DND-41 (cell line): Measurements from ENCODE around the gene CCDC82.

ENCODE experiments used
- ATAC-seq: fragments of 200-7000 bp; cut with Tn5 transposase; 3 replicates; pipeline ENCODE4 v1.9.1; 2021; ENCODE audit warnings: low read depth; ENCODE audit not compliant: insufficient read depth
- DNase-seq: peaks from one replicate; pipeline ENCODE4 v3.0.0-alpha.2; 2020
- H2AFZ ChIP-seq: 2 replicates; pipeline ENCODE4 v1.6.0; 2012; ENCODE audit warnings: low read depth, low read length
- H3K27ac ChIP-seq: 2 replicates; pipeline ENCODE4 v1.5.1; 2012; ENCODE audit warnings: low read length, inconsistent platforms
- H3K27me3 ChIP-seq: fragments of 200-600 bp; sonication (generic); 2 replicates; pipeline ENCODE4 v1.6.0; 2012; ENCODE audit warnings: low read length, mild to moderate bottlenecking, inconsistent platforms; ENCODE audit not compliant: insufficient read depth, poor library complexity
- H3K36me3 ChIP-seq: 2 replicates; pipeline ENCODE4 v1.5.1; 2012; ENCODE audit warnings: low read length, inconsistent platforms; ENCODE audit not compliant: insufficient read depth
- H3K4me1 ChIP-seq: 2 replicates; pipeline ENCODE4 v1.5.1; 2012; ENCODE audit warnings: mild to moderate bottlenecking, low read length; ENCODE audit not compliant: insufficient read depth
- H3K4me2 ChIP-seq: 2 replicates; pipeline ENCODE4 v1.6.0; 2012; ENCODE audit warnings: mild to moderate bottlenecking, moderate library complexity, low read length, inconsistent platforms; ENCODE audit not compliant: insufficient read depth
- H3K4me3 ChIP-seq, 2 experiments: fragments of 200-600 bp in 1 of 2; shearing (Covaris generic) in 1 of 2; 2 replicates each; pipeline ENCODE4 v1.5.1; 2012 to 2016; ENCODE audit warnings: inconsistent platforms in 2 of 2, low read length in 2 of 2, mild to moderate bottlenecking in 2 of 2, low read depth in 1 of 2, moderate library complexity in 1 of 2
- H3K79me2 ChIP-seq: 2 replicates; pipeline ENCODE4 v1.6.0; 2012; ENCODE audit warnings: low read length, inconsistent platforms; ENCODE audit not compliant: insufficient read depth
- H3K9ac ChIP-seq: 2 replicates; pipeline ENCODE4 v1.6.0; 2012; ENCODE audit warnings: low read depth, mild to moderate bottlenecking, inconsistent platforms, low read length, moderate library complexity
- H3K9me3 ChIP-seq: 2 replicates; pipeline ENCODE4 v1.5.1; 2012; ENCODE audit warnings: low read length, moderate library complexity, mild to moderate bottlenecking, inconsistent platforms; ENCODE audit not compliant: insufficient read depth, severe bottlenecking
- H4K20me1 ChIP-seq: 2 replicates; pipeline ENCODE4 v1.6.0; 2012; ENCODE audit warnings: low read length; ENCODE audit not compliant: insufficient read depth
- EZH2 ChIP-seq: IDR thresholded peaks from 3 replicates; pipeline ENCODE4 v1.6.1; 2012; ENCODE audit warnings: borderline replicate concordance, low read depth, mild to moderate bottlenecking, moderate library complexity, low read length, inconsistent platforms; ENCODE audit not compliant: severe bottlenecking
- TF ChIP-seq, protein P1 (sequence below): IDR thresholded peaks from 2 replicates; pipeline ENCODE4 v1.5.1; 2012; ENCODE audit warnings: borderline replicate concordance, low read length, moderate library complexity, mild to moderate bottlenecking; ENCODE audit not compliant: poor library complexity, severe bottlenecking; ENCODE audit errors: extremely low read depth

Gene CCDC82

DNA sequence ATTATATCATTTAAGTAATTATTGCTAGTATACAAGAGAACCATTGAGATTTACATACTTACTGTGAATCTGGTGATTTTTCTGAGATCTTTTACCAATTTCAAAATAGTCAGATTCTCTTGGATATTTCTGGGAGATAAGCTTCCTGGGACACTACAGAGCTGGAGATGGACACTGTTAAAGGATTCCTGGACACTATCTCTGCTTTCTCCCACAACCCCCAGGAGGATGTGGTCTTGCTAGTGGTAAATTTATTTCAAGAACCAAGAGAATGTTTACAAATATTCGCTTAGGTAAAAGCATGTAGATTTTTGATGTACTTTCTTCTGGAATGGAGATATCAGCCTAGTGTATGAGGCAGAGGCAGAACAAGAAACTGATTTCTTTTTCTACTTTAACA, 12.9 kb downstream of the CCDC82 start:
- no peak overlapping the region for H3K4me2 ChIP-seq
- ATAC-seq, result no peak
- no peaks in the 10 kb centered on the region for H3K4me1 ChIP-seq
- TF ChIP-seq EZH2, result no peak
- TF ChIP-seq, protein P1, sequence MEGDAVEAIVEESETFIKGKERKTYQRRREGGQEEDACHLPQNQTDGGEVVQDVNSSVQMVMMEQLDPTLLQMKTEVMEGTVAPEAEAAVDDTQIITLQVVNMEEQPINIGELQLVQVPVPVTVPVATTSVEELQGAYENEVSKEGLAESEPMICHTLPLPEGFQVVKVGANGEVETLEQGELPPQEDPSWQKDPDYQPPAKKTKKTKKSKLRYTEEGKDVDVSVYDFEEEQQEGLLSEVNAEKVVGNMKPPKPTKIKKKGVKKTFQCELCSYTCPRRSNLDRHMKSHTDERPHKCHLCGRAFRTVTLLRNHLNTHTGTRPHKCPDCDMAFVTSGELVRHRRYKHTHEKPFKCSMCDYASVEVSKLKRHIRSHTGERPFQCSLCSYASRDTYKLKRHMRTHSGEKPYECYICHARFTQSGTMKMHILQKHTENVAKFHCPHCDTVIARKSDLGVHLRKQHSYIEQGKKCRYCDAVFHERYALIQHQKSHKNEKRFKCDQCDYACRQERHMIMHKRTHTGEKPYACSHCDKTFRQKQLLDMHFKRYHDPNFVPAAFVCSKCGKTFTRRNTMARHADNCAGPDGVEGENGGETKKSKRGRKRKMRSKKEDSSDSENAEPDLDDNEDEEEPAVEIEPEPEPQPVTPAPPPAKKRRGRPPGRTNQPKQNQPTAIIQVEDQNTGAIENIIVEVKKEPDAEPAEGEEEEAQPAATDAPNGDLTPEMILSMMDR, result no peak
- H3K36me3 ChIP-seq, result peaks cover 36% of the 10 kb centered on the region; the same call in 1 of the 2 replicates
- no peak for DNase-seq
- H3K4me3 ChIP-seq, result no peak overlapping the region
- no peaks in the 10 kb centered on the region for H4K20me1 ChIP-seq
- H2AFZ ChIP-seq, result no peak overlapping the region
- H3K27ac ChIP-seq, result no peak overlapping the region
- no peaks in the 10 kb centered on the region for H3K79me2 ChIP-seq
- H3K9ac ChIP-seq, result no peak overlapping the region
- no peaks in the 10 kb centered on the region for H3K27me3 ChIP-seq
- no peaks in the 10 kb centered on the region for H3K9me3 ChIP-seq

DNA sequence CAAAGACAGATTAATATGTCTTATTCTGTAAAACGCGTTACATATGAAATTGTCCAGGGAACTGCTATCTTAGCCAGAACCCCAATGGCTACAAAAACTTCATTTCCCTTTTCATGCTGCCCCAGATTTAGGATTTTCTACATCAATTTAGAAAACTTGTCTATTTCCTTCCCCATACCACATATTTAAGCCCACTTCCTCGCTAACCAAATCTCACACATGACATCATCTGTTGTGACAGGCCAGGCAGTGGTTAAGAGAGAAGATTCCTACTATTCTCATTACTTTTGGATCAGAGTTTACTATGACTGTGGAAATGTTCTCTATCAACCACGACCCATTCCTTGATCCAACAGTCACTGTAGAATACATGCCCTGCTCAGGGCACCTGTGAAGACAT, 15.9 kb downstream of the CCDC82 start:
- ATAC-seq (no peak), DNase-seq (no peak)
- Histone ChIP-seq H3K36me3 (peaks cover 42% of the 10 kb centered on the region), H2AFZ (no peak overlapping the region), H4K20me1 (no peaks in the 10 kb centered on the region), H3K9ac (no peak overlapping the region), H3K4me3 (no peak overlapping the region), H3K4me2 (no peak overlapping the region), H3K27me3 (no peaks in the 10 kb centered on the region), H3K27ac (no peak overlapping the region), H3K4me1 (no peaks in the 10 kb centered on the region), H3K79me2 (no peaks in the 10 kb centered on the region), H3K9me3 (no peaks in the 10 kb centered on the region)
- TF ChIP-seq, protein P1, result no peak

DNA sequence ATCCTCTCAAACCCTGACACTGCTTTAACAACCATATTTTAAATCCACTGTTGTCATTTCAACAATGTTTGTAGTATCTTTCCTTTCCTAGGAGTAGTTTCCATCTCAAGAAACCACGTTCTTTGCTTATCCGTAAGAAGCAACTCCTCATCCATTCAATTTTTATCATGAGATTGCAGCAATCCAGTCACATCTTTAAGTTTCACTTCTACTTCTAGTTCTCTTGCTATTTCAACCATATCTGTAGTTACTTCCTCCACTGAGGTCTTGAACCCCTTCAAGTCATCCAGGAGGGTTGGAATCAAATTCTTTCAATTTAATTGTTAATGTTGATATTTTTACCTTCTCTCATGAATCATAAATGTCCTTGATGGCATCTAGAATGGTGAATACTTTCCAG, 22.4 kb downstream of the CCDC82 start:
- no peak for DNase-seq
- H3K79me2 ChIP-seq, result no peaks in the 10 kb centered on the region
- H3K9ac ChIP-seq, result no peak overlapping the region
- no peaks in the 10 kb centered on the region for H4K20me1 ChIP-seq
- no peak overlapping the region for H3K4me2 ChIP-seq
- H2AFZ ChIP-seq, result no peak overlapping the region
- no peaks in the 10 kb centered on the region for H3K27me3 ChIP-seq
- H3K4me3 ChIP-seq, result no peak overlapping the region
- TF ChIP-seq EZH2, result no peak
- TF ChIP-seq, protein P1, result no peak
- H3K36me3 ChIP-seq, result peaks cover 74% of the 10 kb centered on the region
- H3K4me1 ChIP-seq, result no peaks in the 10 kb centered on the region
- peaks cover 4% of the 10 kb centered on the region for H3K9me3 ChIP-seq
- no peak for ATAC-seq
- no peak overlapping the region for H3K27ac ChIP-seq

DNA sequence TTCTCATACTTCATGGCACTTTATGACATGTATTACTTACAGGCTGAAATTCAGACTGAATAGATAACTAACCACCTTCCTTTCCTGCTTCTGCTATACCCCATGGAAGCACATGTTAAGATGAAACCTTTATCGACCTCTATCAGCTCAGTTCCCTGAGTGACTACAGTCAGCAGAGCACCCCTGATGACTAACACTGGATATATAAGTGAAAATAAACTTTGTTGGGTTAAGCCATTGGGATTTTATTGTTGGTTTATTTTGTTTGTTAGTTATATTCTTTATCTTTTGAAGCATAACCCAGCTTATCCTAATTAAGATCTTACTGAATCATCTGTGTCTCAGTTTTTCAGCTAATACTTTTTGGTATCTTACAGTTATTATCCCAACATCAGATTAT, 23.7 kb downstream of the CCDC82 start:
- ATAC-seq, result no peak
- H3K4me1 ChIP-seq, result no peaks in the 10 kb centered on the region

More for the DNA sequence above, 23.7 kb downstream of the CCDC82 start:
- Histone ChIP-seq H3K9me3 (peaks cover 4% of the 10 kb centered on the region), H3K79me2 (no peaks in the 10 kb centered on the region), H3K27me3 (no peaks in the 10 kb centered on the region), H3K4me3 (no peak overlapping the region), H3K27ac (no peak overlapping the region), H3K9ac (no peak overlapping the region), H4K20me1 (no peaks in the 10 kb centered on the region), H3K4me2 (no peak overlapping the region), H3K36me3 (peaks cover 64% of the 10 kb centered on the region), H2AFZ (no peak overlapping the region)
- DNase-seq, result no peak
- TF ChIP-seq, protein P1, result no peak
- no peak for TF ChIP-seq EZH2
